Kidney tubule cell (primary cell): ENCODE results near the gene AMER3.

Experiments
- DNase-seq: peaks from one replicate; pipeline ENCODE4 v3.0.0-alpha.2; 2018; ENCODE audit warnings: low spot score

Gene AMER3

DNA sequence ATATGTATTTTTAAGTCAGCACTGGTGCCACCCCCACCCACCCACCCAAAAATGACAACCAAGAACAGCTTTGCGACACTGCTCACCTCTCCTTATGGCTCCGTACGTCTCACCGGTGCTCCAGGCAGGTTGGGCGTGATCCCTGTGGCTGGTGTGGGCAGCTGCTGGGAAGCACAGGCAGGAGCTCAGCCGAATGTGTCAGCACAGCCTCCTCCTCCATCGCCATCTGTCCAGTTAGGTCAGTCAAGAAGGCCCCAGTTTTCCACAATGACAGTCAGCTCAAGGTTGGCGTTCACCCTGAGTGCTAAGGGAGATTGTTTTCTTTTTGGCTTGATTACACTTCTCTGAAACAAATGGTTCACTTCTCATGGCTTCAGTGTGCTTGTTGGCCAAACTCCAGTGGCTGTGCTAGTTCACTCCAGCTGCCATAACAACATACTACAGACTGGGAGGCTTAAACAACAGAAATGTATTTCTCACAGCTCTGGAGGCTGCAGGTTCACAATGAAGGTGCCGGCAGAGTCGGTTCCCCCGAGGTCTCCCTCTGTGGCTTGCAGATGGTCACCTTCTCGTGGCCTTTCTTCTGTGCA is 30.2 kb downstream of the AMER3 start:
- no peak for DNase-seq

DNA sequence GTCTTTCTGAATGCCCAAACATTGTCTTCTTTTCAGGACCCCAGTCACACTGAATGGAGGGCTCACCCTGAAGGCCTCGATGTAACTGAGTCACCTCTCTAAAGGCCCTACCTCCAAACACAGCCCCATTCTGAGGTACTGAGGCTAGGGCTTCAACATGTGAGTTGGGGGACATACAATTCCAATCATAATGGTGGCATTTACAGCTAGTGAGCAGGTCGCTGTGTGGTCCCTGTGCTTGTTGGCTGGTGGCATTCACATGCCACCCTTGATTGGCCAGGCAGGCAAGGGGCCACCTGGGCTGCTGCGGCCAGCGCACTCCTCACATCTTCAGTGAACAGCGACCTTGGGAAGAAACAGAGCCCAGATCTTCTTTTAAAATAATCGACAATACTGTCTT is 30.7 kb downstream of the AMER3 start:
- DNase-seq: no peak

DNA sequence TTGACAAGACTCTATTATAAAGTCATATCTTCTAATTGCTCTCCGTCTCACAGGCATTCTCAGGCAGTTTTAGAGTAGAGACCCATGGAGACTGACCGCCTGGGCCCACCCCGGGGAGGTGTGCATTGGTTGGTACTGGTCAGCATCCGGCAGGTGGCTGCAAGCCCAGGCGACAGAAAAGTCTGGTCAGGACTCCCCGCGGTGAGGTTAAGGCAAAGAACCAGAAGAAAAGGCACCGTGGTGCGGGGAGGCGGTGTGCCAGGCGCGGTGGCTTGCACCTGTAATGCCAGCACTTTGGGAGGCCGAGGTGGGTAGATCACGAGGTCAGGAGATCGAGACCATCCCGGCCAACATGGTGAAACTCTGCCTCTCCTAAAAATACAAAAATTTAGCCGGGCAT is 32.5 kb downstream of the AMER3 start:
- no peak for DNase-seq

DNA sequence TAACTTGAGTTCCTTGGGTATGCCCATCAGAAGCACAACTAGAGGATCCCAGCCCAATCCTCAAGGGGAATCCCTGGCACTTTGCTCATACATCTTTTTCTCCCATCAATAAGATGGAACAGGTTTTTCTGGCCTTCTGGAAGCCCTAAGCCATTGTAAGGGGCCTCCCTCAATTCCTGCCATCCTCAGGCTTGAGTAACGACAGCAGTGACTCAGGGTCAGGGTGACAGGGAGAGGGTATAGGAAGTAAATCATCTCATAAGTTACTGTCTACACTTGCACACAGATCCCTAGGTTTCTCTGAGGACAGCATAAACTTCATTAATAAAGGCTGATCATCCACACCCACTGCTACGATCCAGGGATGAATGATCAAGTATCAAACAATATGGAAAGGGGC is 35.0 kb downstream of the AMER3 start:
- DNase-seq: no peak

DNA sequence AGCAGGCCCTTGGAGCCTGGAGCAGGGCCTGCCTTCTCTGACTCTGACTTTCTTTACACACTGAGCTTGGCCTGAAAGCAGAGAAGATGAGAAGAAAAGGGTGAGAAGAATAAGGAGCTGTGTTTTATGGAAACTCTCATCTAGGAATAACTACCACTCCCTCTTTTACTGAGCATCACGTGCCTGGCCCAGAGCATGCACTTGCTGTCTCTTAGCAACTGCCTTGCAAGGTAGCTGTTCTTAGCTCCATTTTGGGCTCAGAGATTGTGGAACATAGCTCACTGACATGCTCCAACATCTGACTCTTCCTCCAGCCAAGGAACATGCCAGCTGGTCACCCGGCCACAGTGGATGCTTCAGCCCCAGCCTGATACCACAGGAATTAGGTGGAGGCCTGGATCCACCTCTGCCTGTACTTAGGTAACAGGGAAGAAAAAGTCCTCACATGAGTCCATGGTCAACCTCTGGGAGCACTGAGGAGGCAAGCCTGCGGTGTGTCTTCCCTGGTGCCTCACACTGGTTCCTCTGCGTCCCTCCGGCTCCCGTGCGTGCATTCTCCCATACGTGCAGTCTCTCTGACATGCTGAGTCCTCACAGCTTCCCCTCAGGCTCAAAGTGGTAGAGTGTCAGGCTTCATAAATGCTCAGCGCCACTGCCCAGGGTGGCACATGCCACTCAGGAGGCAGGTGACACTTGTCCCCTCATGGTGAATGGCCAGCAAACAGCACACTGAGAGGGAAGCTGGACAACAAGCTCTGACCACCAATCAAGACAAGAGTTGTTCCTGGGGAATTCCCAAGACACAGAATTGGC is 35.7 kb downstream of the AMER3 start:
- no peak for DNase-seq

DNA sequence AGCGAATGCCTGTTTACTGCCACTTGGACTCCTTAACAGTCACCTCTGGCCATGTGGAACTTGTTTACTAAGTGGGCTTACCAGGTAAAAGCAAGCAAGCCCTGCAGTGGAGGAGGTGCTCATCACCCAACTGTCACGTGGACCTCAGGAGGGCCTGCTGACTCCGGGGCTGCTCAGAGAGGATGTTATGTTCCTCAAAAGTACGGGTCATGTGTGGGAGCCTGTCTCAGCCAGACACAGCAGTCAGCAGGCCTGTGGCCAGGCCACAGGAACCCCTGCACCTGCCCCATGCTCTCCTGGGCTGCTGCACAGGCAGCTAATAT is 36.2 kb downstream of the AMER3 start:
- DNase-seq: peak; percentile 44

DNA sequence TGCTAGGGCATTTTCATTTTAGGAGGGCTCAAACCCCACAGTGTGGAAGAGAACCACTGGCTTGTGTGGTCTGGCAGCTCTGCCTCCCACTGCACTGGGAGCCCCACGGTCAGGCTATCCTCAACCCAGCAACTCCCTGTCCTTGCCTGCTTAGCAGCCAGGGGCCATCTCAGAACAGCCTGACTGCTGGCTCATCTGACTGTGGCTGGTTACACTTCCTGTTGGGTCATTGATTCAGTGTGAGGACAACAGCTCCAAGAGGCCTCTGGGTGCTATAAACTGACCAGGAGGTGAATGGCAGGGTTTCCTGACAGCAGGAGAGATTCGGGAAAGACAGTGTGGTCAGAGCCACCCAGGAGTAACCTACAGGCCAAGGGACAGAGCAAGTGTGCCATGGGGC is 40.1 kb downstream of the AMER3 start:
- DNase-seq: peak; percentile 50

DNA sequence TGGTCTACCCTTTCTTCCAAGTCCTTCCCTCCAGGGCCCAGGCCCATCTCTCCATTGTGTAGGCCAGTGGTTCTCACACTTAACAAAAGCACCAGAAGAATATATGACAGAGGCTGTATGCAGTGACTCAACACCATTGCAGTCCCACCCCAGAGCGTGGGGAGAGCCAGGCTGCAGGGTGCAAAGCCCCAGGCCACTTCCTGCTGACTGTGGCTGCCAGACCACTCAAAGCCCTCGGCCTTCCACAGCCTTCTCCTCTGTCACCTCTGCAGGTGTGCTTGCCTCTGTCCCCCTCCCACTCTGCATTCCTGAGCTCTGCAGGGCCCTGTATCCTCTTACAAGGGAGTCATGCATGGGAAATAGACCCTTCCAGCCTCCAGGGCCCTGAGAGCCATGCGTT is 41.0 kb downstream of the AMER3 start:
- DNase-seq: peak; percentile 29

DNA sequence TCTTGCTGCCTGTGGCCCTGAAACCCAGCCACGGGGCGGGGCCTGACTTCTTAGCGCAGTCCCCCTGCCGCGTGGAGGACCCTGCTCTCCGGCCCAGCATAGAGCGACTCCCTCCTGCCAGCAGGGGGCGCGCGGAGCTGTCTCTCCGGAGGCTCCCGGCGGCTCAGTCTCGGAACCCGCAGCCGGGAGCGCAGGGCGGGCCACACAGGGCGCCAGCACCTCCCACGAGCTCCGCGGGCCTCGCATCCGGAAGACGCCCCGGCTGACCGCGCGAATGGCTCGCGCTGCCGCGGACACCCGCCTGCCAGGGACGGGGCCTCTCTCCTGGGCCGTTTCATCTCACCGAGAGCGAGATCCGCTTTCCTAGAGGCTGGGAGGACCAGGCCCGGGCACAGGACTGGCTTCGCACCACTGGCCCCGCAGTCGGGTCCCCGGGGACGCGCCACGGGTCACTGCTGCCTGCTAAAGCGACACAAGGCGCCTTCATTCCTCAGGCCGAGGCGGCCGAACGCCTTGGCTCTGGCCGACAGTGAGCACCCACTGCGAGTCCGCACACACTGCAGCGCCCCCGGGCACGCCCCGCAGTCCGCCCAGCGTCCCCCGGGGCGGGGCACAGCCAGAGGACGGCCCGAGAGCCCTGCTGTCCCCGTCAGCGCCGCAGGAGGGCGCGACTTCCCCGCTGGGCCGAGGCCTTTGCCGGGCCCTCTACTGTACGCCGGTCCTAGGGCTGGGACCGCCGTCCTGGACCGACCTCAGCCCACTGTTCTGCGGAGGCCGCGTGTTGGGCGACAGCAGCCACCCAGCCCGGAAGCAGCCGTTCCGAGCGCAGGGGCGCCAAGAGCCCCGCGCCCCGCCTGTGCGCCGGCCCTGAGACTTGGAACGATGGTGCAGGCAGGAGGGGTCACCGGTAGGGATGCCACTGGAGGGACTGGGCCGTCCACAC is 42.4 kb downstream of the AMER3 start:
- DNase-seq: peak; percentile 87

DNA sequence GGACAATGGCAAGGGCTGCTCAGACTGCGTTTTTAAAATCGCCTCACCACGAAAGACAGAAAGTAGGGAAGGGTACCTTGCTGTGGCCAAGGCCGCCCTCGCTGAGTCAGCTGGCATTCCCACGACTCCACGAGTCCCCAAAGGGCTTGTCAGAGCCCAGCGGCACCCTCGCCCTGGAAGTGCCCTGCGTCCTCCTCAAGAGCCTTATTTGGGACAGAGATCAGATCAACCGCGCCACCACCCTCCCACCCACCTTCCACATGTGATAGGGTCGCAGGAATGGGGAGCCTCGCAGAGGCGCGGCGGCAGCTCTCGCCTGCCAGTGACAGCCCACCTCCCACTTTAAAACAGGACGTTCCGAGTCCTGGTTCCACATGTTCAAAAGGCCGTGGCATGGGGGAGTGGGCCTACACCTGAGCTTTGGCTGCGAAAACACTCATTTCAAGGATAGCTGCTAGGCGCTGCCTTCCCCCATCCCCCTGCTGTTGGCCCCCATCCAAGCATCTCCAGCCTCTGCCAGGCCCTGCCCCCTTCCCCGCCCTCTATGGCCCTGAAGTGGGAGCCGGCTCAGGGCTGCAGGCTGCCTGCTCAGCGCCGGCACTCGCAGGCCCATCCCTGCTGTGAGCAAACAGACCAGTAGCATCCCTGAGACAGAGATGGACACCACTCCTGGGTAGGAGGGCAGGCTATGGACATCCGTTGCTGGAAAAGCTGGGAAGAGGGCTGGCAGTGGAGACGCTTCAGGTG is 43.3 kb downstream of the AMER3 start:
- no peak for DNase-seq

DNA sequence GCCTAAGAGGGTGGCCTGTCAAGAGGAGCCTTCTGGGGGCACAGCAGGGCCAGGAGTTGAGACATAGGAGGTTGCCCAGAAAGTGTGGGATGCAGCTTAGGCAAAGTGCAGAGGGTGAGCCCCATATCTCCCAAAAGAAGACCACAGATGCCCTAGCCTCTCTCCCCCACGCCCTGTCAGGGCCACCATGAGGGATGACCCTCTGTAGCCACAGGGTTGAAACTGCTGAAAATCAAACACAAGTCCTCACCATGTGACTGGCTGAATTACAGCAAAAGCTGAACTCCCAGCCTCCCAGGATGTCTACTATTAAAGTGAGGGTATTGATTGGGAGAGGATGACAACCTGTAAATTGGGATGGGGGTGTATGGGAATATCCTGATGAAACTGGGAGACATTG is 44.0 kb downstream of the AMER3 start:
- no peak for DNase-seq

DNA sequence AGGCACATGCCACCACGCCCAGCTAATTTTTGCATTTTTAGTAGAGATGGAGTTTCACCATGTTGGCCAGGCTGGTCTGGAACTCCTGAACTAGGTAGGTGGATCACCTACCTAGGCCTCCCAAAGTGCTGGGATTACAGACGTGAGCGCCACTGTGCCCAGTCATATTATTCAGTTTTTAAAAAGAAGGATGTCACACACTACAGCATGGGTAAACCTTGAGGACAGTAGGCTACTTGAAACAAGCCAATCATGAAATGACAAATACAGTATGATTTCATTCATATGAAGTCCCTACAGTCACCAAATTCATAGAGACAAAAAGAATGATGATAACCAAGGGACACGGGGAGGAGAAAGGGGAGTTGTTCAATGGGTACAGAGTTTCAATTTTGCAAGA is 50.3 kb downstream of the AMER3 start:
- DNase-seq: no peak

DNA sequence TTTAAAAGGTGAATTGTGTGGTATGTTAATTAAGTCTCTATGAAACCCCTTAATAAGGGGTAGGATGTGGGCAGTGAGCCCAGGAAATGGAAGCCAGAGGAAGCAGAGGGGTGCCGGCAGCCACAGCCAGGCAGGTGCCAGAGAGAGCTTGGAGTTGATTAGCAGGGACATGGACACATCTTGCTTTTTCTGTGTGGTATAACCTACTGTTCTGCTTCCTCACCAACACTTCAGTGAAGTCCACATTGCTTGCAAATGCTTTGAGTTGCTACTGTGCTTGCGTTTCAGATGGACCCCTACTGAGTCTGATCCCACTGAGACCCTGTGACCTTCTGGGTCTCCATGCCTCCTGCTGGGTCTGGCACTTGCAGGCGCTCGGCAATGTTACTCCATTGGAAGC is 51.0 kb downstream of the AMER3 start:
- no peak for DNase-seq

DNA sequence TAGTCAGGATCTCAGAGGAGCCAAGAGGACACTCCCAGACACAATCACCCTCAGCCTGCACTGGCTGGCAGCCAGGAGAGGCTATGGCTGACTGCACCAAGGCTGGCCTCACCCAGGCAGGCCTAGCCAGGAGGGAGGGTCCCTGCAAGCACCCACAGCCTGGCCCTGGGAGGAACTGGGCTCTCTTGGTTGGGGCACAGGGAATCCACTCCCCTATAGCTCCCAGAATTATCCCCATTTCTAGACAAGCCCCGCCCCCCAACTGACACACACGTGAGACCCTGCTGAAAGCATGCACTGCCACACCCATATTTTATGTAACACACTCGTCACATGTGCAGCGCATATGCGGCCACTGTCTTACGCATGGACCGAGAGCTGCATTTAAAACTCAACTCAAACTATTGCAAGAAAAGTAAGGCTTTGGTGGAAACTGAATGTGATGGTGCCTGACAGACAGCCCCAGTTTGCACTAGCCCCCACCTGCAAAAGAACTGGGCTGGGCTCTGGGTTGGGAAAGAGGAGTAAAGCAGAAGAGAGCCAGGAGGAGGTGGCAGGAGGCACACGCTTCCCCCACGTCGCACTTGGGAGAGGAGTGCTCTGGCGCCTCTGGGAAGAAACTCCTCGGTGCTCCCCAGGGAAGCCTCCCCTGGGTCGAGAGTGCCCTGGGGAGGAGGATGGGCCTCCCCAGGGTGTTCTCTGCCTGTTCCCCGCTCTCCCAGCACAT is 52.5 kb downstream of the AMER3 start:
- peak; percentile 69 for DNase-seq

DNA sequence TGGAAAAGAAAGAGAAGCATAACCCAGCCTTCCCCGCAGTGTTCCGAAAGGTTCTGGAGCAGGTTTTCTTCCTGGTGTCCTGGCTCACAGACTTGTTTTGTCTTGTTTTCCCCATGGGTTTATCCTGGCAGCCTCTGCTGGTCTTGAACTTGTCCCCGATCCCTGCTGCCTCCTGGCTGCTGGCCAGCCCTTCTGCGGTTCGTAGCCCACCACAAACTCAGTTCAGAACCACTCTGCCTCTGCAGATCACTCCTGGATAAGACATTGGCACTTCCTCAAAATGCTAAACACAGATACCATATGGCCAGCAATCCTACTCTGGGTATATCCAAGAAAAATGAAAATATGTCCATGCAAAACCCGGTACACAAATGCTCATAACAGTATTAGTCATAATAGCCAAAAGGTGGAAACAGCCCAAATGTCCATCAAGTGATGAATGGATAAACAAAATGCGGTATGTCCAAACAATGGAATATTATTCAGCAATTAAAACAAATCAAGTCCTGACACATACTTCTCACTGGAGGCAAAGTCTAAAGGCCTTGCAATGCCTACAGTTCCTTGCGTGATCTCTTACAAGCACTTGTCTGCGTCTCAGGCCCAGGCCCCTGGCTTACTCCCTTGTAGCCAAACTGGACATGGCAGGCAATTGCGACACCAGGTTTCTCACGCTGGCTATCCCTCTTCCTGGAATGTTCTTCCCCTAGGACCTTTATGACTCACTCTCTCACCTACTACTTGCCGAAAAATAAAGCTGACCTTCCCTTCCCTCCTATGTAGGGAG is 53.3 kb downstream of the AMER3 start:
- DNase-seq: peak; percentile 48

DNA sequence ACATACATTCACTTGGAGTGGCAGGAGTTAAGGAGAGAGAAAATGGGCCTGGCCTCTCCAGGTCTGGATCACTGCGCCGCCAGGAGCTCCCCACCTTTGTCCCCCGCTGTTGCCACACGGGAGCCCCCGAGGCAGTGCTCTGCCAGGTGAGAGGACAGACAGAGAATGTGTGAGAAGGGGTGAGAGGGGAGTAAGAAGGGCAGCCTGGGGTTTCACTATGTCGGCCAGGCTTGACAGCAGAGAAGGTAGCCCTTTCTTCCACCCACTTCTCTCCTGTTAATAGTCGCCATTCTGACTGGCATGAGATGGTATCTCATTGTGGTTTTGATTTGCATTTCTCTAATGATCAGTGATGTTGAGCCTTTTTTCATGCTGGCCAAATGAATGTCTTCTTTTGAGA is 55.1 kb downstream of the AMER3 start:
- DNase-seq: no peak

DNA sequence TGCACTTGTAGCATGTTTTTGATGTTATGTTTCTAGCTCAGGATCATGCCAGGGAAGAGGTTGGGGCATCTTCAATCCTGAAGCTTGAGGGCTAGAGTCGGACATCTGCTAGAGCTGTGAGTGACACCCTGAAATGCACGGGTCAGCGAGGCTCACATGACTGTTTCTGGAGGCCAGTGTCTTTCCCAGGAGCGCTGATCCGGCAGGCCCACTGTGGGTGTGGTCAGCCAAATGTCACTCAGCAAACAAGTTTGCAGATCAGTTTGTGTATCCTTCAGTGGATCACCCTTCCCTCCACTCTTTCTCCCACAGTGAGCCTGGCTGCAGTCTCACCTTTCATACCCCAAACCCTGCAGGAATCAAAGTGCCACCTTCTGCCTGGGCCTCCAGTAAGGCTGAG is 58.4 kb downstream of the AMER3 start:
- DNase-seq: no peak

DNA sequence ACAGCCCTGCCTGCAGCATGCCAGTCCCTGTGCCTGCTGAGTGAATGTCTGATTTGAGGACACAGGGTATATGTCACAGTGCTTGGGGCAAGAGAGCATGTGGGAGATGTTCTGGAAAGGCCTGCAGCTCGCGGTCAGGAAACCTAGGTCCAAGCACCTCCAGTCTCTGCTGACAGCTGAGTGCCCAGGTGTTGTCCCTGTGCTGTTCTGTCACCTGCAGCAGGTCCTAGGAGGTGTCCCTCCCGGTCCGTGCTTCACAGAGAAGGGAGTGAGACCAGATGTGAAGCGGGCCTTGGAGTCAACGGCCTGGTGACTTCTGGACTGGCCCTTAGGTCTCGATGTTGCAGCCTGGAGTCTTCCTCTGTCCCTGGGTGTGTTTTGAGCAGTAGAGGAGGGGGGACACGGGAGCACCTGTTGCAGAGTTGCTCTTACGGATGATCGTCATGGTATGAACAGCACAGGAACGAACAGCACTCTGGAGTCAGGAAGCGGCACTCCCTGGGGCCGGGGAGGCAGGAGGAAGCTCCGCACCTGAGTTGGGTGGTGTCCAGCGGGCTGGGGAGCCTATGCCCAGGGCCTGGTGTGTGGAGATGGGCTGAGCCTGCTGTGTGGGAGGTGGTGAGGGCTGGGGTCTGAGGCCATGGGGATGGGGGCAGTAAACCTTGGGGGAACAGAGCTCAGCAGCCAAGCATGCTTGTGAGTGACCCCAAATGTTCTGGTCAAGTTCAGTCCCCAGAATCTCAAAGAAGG is 59.8 kb downstream of the AMER3 start:
- no peak for DNase-seq
